Activated CD8-positive, alpha-beta memory T cell treated with anti-CD3 and anti-CD28 coated beads for 1 hour (primary cell): ENCODE results near the gene TSC22D2.
A peak's percentile ranks its signal among the peaks of the same experiment; 100 is the strongest.

ENCODE experiments used
- DNase-seq, 2 donors: peaks; one replicate each; pipeline ENCODE4 v3.0.0-alpha.2; 2020; ENCODE audit warnings: low read depth in 1 of 2; ENCODE audit errors: extremely low read depth in 1 of 2

TSC22D2 gene

DNA sequence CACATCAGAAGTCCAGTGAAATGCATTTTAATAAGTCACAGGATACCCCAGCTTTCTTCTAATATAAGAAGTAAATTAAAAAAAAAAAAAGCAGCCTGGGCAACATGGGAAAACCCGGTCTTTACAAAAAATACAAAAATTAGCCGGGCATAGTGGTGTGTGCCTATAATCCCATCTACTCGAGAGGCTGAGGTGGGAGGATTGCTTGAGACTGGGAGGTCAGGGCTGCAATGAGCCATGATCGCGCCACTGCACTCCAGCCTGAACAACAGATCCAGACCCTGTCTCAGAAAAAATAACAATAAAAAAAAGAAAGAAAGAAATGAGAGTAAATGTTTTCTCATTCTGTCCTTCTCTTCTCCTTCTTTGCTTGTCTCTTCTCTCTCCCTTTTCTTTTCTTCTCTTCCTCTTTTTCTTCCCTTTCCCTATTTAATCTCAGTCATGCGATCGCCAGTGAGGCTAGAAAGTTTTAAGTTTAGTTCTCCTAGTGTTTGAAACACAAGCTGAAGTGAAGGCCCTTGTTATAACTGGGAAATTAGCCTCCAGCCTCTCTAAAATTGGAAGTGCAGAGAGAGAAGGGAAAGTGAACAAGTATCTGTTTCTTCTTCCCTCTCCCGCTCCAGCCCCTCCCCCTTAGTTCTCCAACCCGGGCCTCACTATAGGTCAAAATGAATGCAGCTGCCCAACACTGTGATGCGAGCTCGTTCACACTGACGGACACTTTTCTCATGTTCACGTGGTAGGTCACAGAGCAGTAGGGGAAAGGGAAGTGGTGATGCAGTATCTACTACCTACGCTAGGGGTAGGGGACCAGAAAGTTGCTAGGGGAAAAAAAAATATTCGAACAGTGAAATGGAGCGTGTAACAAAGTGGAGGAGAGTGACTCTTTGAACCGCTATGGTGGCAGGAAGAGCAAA, 23.5 kb upstream of the TSC22D2 start:
- DNase-seq, result peak in 1 of 2 donors; percentile 3

DNA sequence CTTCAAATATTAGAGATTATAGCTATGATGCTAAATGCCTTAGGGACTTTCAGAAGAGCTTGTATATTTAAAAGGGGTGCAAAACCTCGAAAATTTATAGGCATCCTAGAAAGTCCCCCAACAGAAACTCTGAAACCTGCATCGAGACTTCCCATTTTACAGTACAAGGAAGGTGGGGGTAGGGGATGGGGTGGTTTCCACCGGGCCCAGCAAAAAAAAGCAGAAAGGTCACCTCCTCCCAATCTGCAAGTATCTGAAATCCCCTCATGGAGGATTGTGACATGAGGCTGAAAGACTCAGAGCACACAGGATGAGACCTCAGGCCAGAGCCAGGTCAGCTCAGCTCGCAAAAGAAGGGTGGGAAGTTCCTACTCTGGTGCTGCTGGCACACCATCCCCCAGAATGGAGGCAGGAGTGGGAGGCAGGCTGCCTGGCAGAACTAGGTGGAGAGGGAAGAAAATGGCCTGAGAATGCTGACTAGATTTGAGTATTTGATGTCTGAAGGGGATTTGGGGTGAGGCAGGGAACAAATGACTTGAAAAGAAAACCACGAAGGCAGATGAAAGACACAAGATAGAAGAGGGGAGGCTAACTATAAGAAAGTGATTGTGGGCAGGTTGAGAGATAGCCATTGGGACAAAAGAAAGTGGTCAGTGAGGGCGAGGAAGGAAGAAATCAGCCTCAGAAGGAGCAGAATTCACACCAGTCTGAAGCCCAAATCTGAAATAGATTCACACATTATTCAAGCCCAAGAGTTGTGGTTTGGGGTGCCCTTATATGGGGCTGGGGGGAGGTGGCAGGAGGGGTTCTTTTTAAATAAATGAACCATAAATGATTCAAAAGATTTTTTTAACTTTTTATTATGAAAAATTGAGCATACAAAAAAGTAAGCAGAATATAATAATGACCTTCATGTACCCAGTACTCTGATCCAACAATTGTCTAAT, 22.5 kb upstream of the TSC22D2 start:
- no peak for DNase-seq

GRCh38 chr3:150388498-150389418, 19.3 kb upstream of the TSC22D2 start:
- no peak for DNase-seq

GRCh38 chr3:150390087-150390486, 18.0 kb upstream of the TSC22D2 start:
- no peak for DNase-seq

- no peak for DNase-seq
These were observed 16.9 kb upstream of the TSC22D2 start for GRCh38 chr3:150391161-150391560.

GRCh38 chr3:150393745-150394144, 14.4 kb upstream of the TSC22D2 start:
- no peak for DNase-seq

- DNase-seq, result no peak
These were observed 13.5 kb upstream of the TSC22D2 start for GRCh38 chr3:150394606-150395005.

DNA sequence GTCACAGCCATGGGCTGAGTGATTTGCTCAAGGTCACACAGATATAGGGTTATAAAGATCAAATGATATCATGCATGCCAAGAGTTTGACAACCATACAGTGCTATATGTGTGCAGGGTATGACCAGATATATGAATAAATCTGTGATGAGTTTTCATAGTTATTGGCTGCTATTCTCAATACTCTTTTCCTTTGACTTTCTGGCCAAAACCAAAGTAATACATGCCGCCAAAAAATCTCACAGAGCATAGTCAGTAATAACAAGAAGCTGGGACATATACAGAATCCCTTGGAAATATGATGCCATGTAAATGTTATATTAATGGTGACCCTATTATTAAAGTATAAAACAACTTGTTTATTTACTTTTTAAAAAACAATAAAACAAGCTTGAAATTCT, 11.6 kb upstream of the TSC22D2 start:
- no peak for DNase-seq

- DNase-seq, result no peak
These were observed 11.0 kb upstream of the TSC22D2 start for GRCh38 chr3:150396956-150397550.

DNA sequence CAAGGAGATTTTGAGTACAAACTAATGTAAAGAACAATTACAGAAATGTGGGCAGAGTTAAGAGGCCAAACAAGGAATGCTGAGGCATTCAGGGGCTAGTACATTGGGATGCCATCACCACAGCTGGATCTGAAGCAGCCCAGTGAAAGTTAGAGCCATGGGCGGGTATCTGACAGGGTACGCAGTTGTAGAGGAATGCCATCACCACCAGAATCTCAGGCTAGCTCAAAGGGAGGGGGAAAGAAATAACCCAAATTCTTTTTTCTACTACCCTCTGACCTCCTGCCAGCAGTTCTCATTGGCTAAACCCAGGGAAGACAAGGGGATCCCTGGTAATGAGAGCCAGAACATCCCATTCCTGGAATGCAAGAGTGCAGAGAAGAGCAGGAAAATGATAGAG, 9.0 kb upstream of the TSC22D2 start:
- DNase-seq, result no peak

DNA sequence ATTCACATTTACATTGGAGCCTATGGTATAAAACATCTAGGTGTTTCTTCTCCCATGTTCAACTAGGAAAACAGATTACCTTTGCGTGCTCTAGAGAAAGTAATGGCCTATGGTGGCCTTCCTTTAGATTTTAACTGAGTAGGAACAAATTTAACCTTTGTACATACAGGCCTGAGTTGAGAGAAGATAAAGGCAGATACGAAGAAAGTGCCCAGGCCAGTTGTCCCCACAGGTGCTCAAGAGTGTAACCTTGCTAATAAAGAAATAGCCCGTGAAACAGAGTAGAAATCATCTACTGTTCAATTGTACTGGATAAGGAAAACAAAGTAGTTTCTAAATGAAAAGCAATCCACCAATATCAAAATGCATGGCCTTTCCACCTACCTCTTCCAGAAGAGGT, 6.8 kb upstream of the TSC22D2 start:
- DNase-seq, result no peak

DNA sequence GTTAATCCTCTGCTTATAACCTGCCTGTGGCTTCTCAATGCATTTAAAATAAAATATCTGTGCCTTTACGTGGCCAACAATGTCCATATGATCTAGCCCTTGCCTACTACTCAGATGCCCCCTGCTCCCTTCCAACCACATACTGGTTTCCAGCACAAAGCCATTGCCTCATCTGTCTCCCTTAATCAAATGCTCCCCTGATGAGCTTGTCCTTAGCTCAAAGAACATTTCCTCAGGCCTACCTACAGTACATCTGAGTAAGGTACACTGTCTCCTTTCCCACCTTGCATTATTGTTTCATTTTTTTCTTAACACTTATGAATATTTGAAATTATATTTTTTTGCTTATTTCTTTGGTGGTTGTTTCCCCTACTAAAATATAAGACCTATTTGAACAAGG, 5.9 kb upstream of the TSC22D2 start:
- no peak for DNase-seq

DNA sequence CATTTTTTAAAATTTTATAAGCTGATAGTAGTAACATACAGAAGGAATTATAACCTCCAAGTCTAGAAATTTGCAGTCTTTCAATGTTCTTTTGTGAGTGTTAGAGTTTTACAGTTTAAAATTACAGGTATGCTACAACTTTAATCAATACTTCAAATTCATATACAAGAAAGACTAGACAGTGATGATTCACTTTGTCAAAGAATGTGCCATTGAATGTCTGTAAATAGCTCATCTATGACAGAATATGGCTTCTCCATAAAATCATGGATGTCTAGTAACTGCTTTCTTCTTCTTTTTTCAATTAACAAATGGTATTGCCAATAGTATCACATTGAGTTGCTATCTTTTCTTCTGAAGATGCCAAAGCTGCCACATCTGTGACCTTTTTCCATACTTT, 4.1 kb upstream of the TSC22D2 start:
- no peak for DNase-seq

DNA sequence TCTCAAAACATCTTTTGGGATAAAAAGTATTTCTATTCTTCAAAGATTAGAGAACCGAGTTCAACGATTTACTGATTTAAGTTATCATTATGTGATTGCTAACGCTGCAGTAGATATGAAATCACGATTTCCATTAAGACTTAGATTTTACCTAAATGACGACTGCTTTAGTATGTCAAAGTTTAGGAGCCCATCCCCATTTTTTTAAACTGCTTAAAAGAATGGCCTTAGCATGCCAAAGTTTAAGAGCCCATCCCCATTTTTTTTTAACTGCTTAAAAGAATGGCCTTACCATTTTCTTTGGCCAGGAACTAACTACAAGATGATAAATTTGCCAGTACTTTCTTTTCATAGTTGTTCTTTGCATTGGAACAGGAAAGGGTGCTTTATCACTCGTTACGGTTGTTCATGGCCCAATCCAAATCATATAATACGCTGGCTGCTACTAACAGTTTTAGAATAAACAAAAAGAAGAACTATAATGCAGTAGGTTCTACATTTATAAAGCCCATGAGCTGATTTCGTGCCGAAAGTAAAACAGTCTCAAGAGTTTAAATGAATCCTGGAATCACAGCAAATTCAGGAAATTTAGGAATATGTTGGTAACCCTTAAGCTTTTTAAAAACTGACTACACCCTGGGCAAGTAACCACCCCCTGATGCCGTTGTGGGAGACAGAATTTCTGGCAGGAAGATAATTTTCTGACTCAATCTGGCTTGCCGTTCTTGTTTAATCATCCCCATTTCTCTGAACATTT, 869 bp upstream of the TSC22D2 start:
- no peak for DNase-seq

DNA sequence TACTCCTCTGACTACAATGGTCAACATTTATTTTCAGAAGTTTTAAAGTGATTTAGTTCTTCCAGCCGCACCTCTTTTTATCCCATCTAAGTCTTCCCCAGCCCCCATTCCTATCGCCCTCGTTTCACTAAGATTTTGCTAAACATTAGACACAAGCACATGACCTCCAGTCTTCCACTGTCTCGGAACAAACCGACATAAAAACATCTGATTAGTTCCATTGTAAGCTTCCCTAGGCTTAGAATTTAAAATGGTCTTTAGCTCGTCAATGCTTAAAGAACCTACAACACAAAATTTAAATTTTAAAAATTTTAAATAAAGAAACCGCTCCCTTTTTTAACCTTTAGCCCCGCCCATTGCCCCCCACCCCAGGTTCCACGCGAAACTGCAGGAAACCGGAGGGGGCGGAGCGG, 284 bp upstream of the TSC22D2 start:
- DNase-seq, result peak in 1 of 2 donors; percentile 97

GRCh38 chr3:150409125-150409511, 1.0 kb downstream of the TSC22D2 start:
- DNase-seq, result no peak

GRCh38 chr3:150409512-150410310, 1.6 kb downstream of the TSC22D2 start:
- peak in 1 of 2 donors; percentile 42 for DNase-seq

- peak; percentile 6 to 7 for DNase-seq
These were observed 2.4 kb downstream of the TSC22D2 start for GRCh38 chr3:150410311-150411105.
